ENCODE measurements around the gene NKAIN2.

The NKAIN2 gene

GRCh38 chr6:124193132-124193531 is 389.5 kb downstream of the NKAIN2 start:
- no peak for TF ChIP-seq CTCF (IDR thresholded peaks at IDR 0.05; ENCODE audit: insufficient read depth, low read length, missing control alignments)
- POLR2A ChIA-PET, result no interaction called here
- CTCF ChIA-PET, result no interaction called here
- DNase-seq (ENCODE audit: low read depth, low spot score), result no peak
- no peak overlapping the region for H3K4me3 ChIP-seq (ENCODE audit: low read depth, low read length)

- CTCF ChIA-PET, result no interaction called here
- no peak for TF ChIP-seq CTCF (IDR thresholded peaks at IDR 0.05; ENCODE audit: insufficient read depth, low read length, missing control alignments)
- H3K4me3 ChIP-seq (ENCODE audit: low read depth, low read length), result no peak overlapping the region
- no peak for DNase-seq (ENCODE audit: low read depth, low spot score)
- POLR2A ChIA-PET, result no interaction called here
Observed at GRCh38 chr6:124197148-124197547, 393.5 kb downstream of the NKAIN2 start.

GRCh38 chr6:124199286-124199685 is 395.6 kb downstream of the NKAIN2 start:
- DNase-seq (ENCODE audit: low read depth, low spot score), result no peak
- no peak overlapping the region for H3K4me3 ChIP-seq (ENCODE audit: low read depth, low read length)
- CTCF ChIA-PET, result no interaction called here
- TF ChIP-seq CTCF (IDR thresholded peaks at IDR 0.05; ENCODE audit: insufficient read depth, low read length, missing control alignments), result no peak
- POLR2A ChIA-PET, result no interaction called here

GRCh38 chr6:124200661-124201060 is 397.0 kb downstream of the NKAIN2 start:
- no peak for DNase-seq (ENCODE audit: low read depth, low spot score)
- no peak for TF ChIP-seq CTCF (IDR thresholded peaks at IDR 0.05; ENCODE audit: insufficient read depth, low read length, missing control alignments)
- no peak overlapping the region for H3K4me3 ChIP-seq (ENCODE audit: low read depth, low read length)
- ChIA-PET POLR2A (no interaction called here), CTCF (no interaction called here)

- no peak for TF ChIP-seq CTCF (IDR thresholded peaks at IDR 0.05; ENCODE audit: insufficient read depth, low read length, missing control alignments)
- no peak overlapping the region for H3K4me3 ChIP-seq (ENCODE audit: low read depth, low read length)
- POLR2A ChIA-PET, result no interaction called here
- CTCF ChIA-PET, result no interaction called here
- no peak for DNase-seq (ENCODE audit: low read depth, low spot score)
Observed at GRCh38 chr6:124203101-124203811, 399.6 kb downstream of the NKAIN2 start.

- no peak overlapping the region for H3K4me3 ChIP-seq (ENCODE audit: low read depth, low read length)
- DNase-seq (ENCODE audit: low read depth, low spot score), result no peak
- TF ChIP-seq CTCF (IDR thresholded peaks at IDR 0.05; ENCODE audit: insufficient read depth, low read length, missing control alignments), result no peak
- ChIA-PET CTCF (no interaction called here), POLR2A (no interaction called here)
Observed at GRCh38 chr6:124203812-124204167, 400.1 kb downstream of the NKAIN2 start.
